ENCODE measurements around the gene PPIB. TPM values are rescaled to one million over a fixed set of nuclear protein-coding genes. Genes with fewer than 3 reads are reported as not detected.
A peak's percentile ranks its signal among the peaks of the same experiment; 100 is the strongest.
"Not testable (repeated sequence)": the region's sequence is repeated elsewhere in the genome, so short reads cannot be mapped to it uniquely, and the experiment has no call there.

The PPIB gene
- total and polyA plus RNA-seq, 4 donors, result 180 to 534 (median 428) TPM

DNA sequence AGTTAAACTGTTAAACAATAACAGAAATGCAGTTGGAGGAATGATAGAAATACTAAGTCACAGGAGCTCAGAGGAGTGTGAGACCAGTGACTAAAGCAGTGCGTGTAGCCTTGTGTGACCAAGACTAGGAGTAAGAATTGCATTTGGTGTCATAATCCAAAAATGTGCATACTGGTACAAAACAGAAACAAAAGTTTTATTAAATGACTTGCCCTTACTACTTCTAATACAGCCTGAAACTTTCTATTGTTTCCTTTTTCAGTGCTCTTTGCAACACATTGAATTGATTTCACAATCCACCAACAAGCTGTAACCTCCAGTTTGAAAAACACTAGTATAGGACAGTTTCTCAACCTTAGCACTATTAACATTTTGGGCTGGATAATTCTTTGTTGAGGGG, 49.9 kb downstream of the PPIB start:
- no peaks in the 10 kb centered on the region for H3K9me3 ChIP-seq (ENCODE audit: control insufficient read depth, insufficient read depth, low read length)
- no peak overlapping the region for H3K4me3 ChIP-seq (ENCODE audit: low read depth, low read length)
- no peaks in the 10 kb centered on the region for H3K27me3 ChIP-seq (ENCODE audit: control insufficient read depth, insufficient read depth, low read length)
- no CpG with 5 or more reads among the region's 1 CpG for WGBS (ENCODE audit: insufficient coverage)
- DNase-seq (ENCODE audit: low read depth in 4 of 6, low spot score in 6 of 6), result no peak
- H3K4me1 ChIP-seq (ENCODE audit: control insufficient read depth, insufficient read depth, low read length), result peaks cover 3% of the 10 kb centered on the region
- H3K27ac ChIP-seq (ENCODE audit: low read depth, low read length), result no peak overlapping the region
- peaks cover 20% of the 10 kb centered on the region for H3K36me3 ChIP-seq (ENCODE audit: control insufficient read depth, insufficient read depth, low read length)

DNA sequence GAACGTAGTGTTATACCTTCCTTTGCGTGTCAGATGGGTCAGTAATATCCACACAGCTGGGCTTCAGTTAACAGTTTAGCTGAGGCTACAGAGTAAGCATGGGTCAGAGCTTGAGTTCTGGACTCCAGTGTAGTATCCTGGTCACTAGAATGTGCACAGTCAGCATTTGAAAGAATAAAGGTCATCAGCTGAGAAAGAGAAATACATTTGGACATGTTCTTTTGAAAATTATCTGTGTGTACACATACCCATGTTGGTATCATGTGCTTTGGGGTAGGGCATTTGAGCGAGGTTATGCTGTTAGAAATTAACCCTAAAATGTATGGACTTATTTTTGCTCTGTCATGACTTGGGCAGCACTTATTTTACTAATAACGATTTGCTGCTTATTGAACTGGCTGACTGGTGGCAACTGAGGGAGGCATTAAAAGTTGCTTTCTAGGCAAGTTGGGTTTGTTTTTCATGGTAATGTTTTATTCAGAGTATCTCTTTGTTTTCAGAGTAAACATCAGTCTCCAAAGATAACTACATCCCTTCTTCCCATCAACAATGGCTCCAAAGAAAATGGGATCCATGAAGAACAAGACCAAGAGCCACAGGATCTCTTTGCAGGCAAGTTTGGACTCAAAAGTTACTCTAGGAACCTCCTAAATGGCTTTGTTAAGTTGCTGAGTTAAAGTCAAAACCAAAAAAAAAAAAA, 50.6 kb downstream of the PPIB start:
- no peak for DNase-seq (ENCODE audit: low read depth in 4 of 6, low spot score in 6 of 6)
- WGBS (ENCODE audit: insufficient coverage), result 50% methylated on average over 2 of the region's 4 CpGs
- H3K27ac ChIP-seq (ENCODE audit: low read depth, low read length), result peak overlapping the region; percentile 13
- no peaks in the 10 kb centered on the region for H3K9me3 ChIP-seq (ENCODE audit: control insufficient read depth, insufficient read depth, low read length)
- peaks cover 17% of the 10 kb centered on the region for H3K36me3 ChIP-seq (ENCODE audit: control insufficient read depth, insufficient read depth, low read length)
- H3K4me3 ChIP-seq (ENCODE audit: low read depth, low read length), result no peak overlapping the region
- no peaks in the 10 kb centered on the region for H3K27me3 ChIP-seq (ENCODE audit: control insufficient read depth, insufficient read depth, low read length)
- peaks cover 3% of the 10 kb centered on the region for H3K4me1 ChIP-seq (ENCODE audit: control insufficient read depth, insufficient read depth, low read length)

DNA sequence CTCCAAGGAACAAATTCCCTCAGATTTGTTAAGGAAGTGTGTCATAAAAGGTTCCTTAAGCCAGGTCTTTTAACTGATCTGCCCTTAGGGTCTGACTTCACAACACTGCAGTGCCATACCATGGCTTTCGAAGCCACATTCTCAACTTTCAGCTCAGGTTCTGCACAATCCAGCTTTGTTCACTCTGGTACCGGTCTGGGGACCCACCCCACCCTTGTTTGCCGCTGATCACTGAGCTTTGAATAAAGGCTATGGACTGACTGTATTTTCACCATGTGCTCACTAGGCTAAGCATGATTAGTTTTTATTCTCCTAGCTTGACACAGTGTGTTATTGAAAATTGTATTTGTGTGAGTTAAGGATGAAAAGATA, 51.2 kb downstream of the PPIB start:
- H3K9me3 ChIP-seq (ENCODE audit: control insufficient read depth, insufficient read depth, low read length), result no peaks in the 10 kb centered on the region
- H3K27ac ChIP-seq (ENCODE audit: low read depth, low read length), result peak overlapping the region; percentile 13
- no peaks in the 10 kb centered on the region for H3K27me3 ChIP-seq (ENCODE audit: control insufficient read depth, insufficient read depth, low read length)
- no peak for DNase-seq (ENCODE audit: low read depth in 4 of 6, low spot score in 6 of 6)
- peaks cover 15% of the 10 kb centered on the region for H3K36me3 ChIP-seq (ENCODE audit: control insufficient read depth, insufficient read depth, low read length)
- H3K4me3 ChIP-seq (ENCODE audit: low read depth, low read length), result no peak overlapping the region
- WGBS (ENCODE audit: insufficient coverage), result 60% methylated on average over 1 of the region's 3 CpGs
- peaks cover 3% of the 10 kb centered on the region for H3K4me1 ChIP-seq (ENCODE audit: control insufficient read depth, insufficient read depth, low read length)

DNA sequence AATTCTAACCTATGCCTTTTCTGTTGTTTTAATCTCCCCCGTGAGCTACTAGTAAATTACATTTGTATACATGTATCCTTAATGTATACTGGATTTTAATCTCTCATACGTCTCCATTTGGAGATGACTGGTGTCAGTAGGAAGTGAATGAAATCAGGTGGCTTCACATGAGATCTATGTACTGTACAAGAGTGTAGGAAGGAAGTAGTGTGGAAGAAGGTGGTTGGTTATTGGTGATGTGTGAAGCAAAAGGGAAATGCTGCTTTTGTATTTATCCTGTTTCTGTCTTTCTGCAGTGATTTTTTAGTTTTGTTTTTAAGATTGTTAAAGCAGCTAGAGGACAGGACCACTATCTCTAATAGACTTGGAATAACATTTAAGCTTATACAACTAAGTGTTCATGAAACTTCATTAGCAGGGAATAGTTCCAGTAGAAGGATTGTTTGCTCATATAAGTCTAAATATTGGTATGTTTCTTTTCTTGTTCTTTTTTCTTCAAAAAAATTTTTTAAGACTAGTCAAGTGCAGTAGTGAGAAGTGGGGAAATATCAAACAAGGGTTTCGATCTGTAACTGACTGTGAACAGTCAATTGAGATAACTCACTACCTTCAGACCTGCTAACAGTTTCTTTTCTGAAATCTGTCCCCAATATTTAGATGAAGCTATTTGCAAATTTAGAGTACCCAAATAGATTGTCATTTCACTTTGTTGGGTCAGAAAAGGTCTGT, 51.7 kb downstream of the PPIB start:
- DNase-seq (ENCODE audit: low read depth in 4 of 6, low spot score in 6 of 6), result no peak
- no CpG with 5 or more reads among the region's 3 CpGs for WGBS (ENCODE audit: insufficient coverage)
- H3K27ac ChIP-seq (ENCODE audit: low read depth, low read length), result no peak overlapping the region
- no peaks in the 10 kb centered on the region for H3K9me3 ChIP-seq (ENCODE audit: control insufficient read depth, insufficient read depth, low read length)
- H3K36me3 ChIP-seq (ENCODE audit: control insufficient read depth, insufficient read depth, low read length), result peaks cover 15% of the 10 kb centered on the region
- no peaks in the 10 kb centered on the region for H3K27me3 ChIP-seq (ENCODE audit: control insufficient read depth, insufficient read depth, low read length)
- H3K4me3 ChIP-seq (ENCODE audit: low read depth, low read length), result no peak overlapping the region
- peaks cover 3% of the 10 kb centered on the region for H3K4me1 ChIP-seq (ENCODE audit: control insufficient read depth, insufficient read depth, low read length)

GRCh38 chr15:64110108-64110701, 52.6 kb downstream of the PPIB start:
- H3K27me3 ChIP-seq (ENCODE audit: control insufficient read depth, insufficient read depth, low read length); H3K4me1 ChIP-seq (ENCODE audit: control insufficient read depth, insufficient read depth, low read length); H3K9me3 ChIP-seq (ENCODE audit: control insufficient read depth, insufficient read depth, low read length); DNase-seq (ENCODE audit: low read depth in 4 of 6, low spot score in 6 of 6); H3K4me3 ChIP-seq (ENCODE audit: low read depth, low read length); H3K27ac ChIP-seq (ENCODE audit: low read depth, low read length): not testable (repeated sequence)
- H3K36me3 ChIP-seq (ENCODE audit: control insufficient read depth, insufficient read depth, low read length), result peaks cover 11% of the 10 kb centered on the region
- 86% methylated on average over 1 of the region's 4 CpGs for WGBS (ENCODE audit: insufficient coverage)

- Histone ChIP-seq H3K36me3 (ENCODE audit: control insufficient read depth, insufficient read depth, low read length) (no peaks in the 10 kb centered on the region), H3K4me3 (ENCODE audit: low read depth, low read length) (no peak overlapping the region), H3K9me3 (ENCODE audit: control insufficient read depth, insufficient read depth, low read length) (no peaks in the 10 kb centered on the region), H3K27me3 (ENCODE audit: control insufficient read depth, insufficient read depth, low read length) (no peaks in the 10 kb centered on the region), H3K4me1 (ENCODE audit: control insufficient read depth, insufficient read depth, low read length) (peaks cover 3% of the 10 kb centered on the region), H3K27ac (ENCODE audit: low read depth, low read length) (no peak overlapping the region)
- 80% methylated on average over 1 of the region's 1 CpG for WGBS (ENCODE audit: insufficient coverage)
- DNase-seq (ENCODE audit: low read depth in 4 of 6, low spot score in 6 of 6), result no peak
These were observed 55.5 kb downstream of the PPIB start for GRCh38 chr15:64107337-64107736.

Small RNAs within 50 kb of the gene (small RNA-seq; reads per million reads assigned to genes)
- gene RF00019 (ENCODE audit: low replicate concordance), result not detected

Other genes starting within 250 kb of the PPIB start
- 1 to 10 TPM; 4.0 to 6.6 TPM for gene DAPK2, start 116.5 kb downstream of the PPIB start, total RNA-seq
- gene DAPK2, start 116.5 kb downstream of the PPIB start, polyA plus RNA-seq (ENCODE audit: insufficient read length in 2 of 2), result 1 to 10 TPM; 6.7 TPM
- 10 to 100 TPM; 47.1 to 47.6 TPM for gene CIAO2A, start 69.2 kb downstream of the PPIB start, total RNA-seq
- 10 to 100 TPM; 41.7 to 48.1 TPM for gene CIAO2A, start 69.2 kb downstream of the PPIB start, polyA plus RNA-seq (ENCODE audit: insufficient read length in 2 of 2)
- 10 to 100 TPM; 51.6 to 53.4 TPM for gene SNX1, start 67.0 kb downstream of the PPIB start, total RNA-seq
- gene SNX1, start 67.0 kb downstream of the PPIB start, polyA plus RNA-seq (ENCODE audit: insufficient read length in 2 of 2), result 10 to 100 TPM; 74.4 to 79.3 TPM
- gene SNX22, start 11.3 kb downstream of the PPIB start, total RNA-seq, result 10 to 100 TPM in 1 of 2 donors, 1 to 10 TPM in 1; 9.9 to 10.5 TPM
- gene SNX22, start 11.3 kb downstream of the PPIB start, polyA plus RNA-seq (ENCODE audit: insufficient read length in 2 of 2), result 10 to 100 TPM; 33.0 to 35.2 TPM
- 10 to 100 TPM; 24.9 to 33.1 TPM for gene CSNK1G1, start 193.2 kb upstream of the PPIB start, total RNA-seq
- gene CSNK1G1, start 193.2 kb upstream of the PPIB start, polyA plus RNA-seq (ENCODE audit: insufficient read length in 2 of 2), result 10 to 100 TPM; 12.4 to 14.0 TPM
- gene PCLAF, start 218.4 kb upstream of the PPIB start, total RNA-seq, result 1 to 10 TPM; 8.0 to 9.4 TPM
- 10 to 100 TPM; 23.4 to 24.7 TPM for gene PCLAF, start 218.4 kb upstream of the PPIB start, polyA plus RNA-seq (ENCODE audit: insufficient read length in 2 of 2)
- gene TRIP4, start 224.8 kb upstream of the PPIB start, total RNA-seq, result 10 to 100 TPM; 15.3 to 17.6 TPM
- gene TRIP4, start 224.8 kb upstream of the PPIB start, polyA plus RNA-seq (ENCODE audit: insufficient read length in 2 of 2), result 10 to 100 TPM; 28.3 to 28.4 TPM